Forelimb muscle (tissue), 1 donor: Measurements from ENCODE around the gene BCL7B. TPM values are rescaled to one million over a fixed set of nuclear protein-coding genes. Genes with fewer than 3 reads are reported as not detected.
"Not testable (repeated sequence)": the region's sequence is repeated elsewhere in the genome, so short reads cannot be mapped to it uniquely, and the experiment has no call there.

Experiments used
- DNase-seq: peaks from one replicate; pipeline ENCODE4 v3.0.0-alpha.2; 2013; ENCODE audit warnings: low read depth
- polyA plus RNA-seq: library from polyadenylated mRNA; unstranded; fragments of 120-200 nt; gene quantifications from one replicate; pipeline ENCODE4 v1.2.1, GENCODE V29; 2013; ENCODE audit not compliant: insufficient read length

The BCL7B gene
- polyA plus RNA-seq, 1 donor = 38.4 TPM

DNA sequence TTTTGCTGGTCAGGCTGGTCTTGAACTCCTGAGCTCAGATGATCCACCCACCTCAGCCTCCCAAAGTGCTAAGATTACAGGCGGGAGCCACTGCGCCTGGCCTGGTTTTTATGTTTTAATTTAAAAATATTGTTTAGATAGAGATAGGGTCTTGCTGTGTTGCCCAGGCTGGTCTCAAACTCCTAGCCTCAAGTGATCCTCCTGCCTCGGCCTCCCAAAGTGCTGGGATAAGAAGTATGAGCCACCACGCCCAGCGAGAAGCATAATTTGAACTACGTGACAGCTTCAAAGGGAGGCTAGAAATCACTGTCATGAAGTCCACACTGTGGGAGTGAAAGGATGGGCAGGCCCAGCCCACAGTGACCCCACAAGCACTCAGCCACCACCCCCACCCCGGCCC lies 21.6 kb downstream of the BCL7B start:
- DNase-seq = not testable (repeated sequence)

DNA sequence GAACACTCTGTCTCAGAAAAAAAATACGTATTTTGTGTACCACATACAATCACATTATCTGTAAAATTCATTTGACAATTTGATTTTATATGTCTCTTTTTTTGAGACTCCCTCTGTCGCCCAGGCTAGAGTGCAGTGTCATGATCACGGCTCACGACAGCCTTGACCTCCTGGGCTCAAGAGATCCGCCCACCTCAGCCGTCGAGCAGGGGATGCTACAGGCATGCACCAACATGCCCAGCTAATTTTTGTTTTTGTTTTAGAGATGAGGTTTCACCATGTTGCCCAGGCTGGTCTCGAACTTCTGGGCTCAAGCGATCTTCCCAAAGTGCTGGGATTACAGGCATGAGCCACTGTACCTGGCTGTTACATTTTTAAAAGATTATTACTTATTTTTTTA lies 23.7 kb downstream of the BCL7B start:
- no peak for DNase-seq

DNA sequence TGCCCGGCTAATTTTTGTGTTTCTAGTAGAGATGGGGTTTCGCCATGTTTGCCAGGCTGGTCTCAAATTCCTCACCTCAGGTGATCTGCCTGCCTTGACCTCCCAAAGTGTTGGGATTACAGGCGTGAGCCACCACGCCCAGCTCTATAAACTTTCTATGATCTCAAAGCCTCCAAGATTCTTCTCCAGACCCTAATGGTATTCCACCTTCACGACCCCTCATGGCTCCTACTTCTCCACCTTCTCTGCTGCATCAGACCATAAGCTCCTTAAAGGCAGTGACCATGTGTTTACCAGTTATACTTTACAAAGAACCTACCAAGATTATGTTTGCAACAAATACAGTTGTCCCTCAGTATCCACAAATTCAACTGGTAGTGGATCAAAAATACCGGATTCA lies 25.3 kb downstream of the BCL7B start:
- DNase-seq = no peak

DNA sequence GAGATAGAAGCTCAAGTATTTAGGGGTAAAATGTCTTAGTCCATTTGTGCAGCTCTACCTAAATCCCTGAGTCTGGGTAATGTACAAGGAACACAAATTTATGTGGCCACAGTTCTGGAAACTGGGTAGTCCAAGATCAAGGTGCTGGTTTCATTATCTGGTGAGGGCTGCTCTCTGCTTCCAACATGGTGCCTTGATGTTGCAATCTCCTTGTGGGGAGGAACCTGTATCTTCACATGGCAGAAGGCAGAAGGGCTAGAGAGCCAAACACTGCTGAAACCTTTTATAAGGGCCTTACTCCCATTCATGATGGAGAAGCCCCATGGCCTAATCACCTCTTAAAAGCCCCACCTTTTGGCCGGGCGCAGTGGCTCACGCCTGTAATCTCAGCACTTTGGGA lies 26.7 kb downstream of the BCL7B start:
- no peak for DNase-seq

DNA sequence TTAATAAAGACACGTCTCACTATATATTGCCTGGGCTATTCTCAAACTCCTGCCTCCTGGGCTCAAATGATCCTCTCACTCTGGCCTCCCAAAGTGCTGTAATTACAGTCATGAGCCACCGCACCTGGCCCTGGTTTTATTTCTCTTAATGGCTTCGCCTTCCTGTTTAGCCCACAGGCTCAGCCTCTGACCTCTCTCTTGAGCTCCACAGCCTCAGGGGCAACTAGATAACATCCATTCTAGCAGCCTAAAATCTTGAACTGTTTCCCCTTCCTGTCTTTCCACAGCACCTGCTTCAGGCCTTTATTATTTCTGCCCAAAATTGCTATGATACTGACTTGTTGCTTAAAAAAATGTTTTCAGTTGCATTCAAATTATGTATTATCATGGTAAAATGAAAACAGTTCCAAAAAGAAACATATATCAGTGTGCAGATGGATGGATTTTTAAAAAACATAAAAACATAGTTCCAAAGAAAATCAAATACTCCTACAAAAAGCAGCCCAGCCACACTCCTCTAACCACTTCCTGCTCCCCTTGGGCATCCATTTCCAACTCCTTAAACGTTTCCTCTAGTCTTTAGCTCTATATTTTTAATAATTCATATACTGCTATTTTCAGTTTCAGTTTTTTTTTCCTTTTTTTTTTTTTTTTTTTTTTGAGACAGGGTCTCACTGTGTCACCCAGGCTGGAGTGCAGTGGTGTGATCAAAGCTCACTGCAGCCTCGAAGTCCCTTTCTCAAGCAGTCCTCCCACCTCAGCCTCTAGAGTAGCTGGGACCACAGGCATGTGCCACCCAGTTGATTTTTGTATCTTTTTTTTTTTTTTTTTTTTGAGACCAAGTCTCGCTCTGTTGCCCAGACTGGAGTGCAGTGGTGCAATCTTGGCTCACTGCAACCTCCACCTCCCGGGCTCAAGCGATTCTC lies 30.3 kb downstream of the BCL7B start:
- DNase-seq = no peak

DNA sequence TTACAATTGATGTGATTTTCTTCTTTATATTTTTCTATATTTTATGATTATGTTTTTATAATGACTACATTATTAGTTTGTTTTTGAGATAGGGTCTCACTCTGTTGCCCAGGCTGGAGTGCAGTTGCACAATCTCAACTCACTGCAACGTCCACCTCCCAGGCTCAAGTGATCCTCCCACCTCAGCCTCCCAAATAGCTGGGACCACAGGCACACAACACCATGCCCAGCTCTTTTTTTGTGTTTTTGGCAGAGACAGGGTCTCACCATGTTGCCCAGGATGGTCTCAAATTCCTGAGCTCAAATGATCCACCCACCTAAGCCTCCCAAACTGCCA lies 31.4 kb downstream of the BCL7B start:
- not testable (repeated sequence) for DNase-seq

DNA sequence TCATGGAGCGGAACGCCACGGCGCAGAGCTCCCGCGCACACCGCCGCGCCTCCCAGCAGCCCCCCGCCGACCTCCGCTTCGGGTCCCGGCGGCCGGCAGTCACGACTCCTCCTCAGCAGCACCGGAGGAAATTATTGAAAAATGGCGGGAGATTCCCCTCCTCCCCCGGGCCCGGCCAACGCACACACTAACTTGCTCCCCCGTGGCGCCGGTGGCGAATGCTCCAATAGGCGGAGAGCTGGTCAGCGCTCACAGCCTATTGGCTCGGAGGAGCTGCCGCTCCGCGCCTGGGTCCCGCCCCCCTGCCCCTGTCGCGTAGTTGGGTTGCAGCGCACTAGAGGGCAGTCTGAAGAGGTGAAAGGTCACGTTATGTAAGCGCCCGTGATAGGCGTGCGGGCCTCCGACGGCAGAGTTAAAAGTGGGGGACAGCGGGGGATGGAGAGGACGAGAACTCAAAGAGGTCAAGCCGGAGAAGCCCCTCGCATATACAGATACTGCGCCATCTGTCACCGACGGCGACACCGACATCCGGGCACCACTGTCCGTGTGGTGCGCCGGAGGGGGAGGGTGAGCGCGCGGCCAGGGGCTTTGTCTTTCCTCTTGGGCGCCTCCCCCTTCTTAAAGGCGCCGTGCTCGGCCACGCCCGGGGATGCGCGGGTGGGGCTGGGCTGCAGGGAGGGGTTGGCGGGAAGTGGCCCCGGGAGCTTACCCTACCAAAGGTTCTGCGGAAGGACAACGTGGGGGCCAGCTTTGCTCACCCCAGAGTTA lies 35.2 kb downstream of the BCL7B start, which contains the start of gene BAZ1B:
TSS of gene BAZ1B (minus strand) at position 189 of the 768 bp plus-strand sequence. CDS start 360 bp downstream, outside the sequence.
- DNase-seq = peak; percentile 93

DNA sequence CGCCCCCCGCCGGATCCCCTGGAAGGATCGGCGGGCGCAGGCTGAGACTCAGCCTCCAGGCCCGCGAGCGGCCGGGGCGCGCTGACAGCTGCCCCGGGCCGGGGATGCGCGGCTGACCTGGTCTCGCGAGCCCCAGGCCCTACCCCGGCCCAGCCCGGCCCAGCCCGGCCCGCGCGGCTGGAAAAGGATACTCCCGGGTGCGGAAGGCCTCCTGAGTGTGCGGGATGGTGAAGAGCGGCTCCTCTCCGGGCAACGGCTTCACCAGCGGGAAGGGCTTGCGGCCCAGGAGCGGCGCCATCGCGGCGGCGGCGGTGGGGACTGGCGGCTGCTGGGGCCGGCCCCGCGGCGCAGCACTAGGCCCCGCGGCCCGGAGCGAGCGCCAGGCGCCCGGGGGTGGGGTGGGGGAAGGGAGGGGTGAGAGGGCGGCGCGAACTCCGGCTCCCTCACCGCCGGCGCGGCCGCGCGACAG lies 35.8 kb downstream of the BCL7B start:
- DNase-seq = no peak

DNA sequence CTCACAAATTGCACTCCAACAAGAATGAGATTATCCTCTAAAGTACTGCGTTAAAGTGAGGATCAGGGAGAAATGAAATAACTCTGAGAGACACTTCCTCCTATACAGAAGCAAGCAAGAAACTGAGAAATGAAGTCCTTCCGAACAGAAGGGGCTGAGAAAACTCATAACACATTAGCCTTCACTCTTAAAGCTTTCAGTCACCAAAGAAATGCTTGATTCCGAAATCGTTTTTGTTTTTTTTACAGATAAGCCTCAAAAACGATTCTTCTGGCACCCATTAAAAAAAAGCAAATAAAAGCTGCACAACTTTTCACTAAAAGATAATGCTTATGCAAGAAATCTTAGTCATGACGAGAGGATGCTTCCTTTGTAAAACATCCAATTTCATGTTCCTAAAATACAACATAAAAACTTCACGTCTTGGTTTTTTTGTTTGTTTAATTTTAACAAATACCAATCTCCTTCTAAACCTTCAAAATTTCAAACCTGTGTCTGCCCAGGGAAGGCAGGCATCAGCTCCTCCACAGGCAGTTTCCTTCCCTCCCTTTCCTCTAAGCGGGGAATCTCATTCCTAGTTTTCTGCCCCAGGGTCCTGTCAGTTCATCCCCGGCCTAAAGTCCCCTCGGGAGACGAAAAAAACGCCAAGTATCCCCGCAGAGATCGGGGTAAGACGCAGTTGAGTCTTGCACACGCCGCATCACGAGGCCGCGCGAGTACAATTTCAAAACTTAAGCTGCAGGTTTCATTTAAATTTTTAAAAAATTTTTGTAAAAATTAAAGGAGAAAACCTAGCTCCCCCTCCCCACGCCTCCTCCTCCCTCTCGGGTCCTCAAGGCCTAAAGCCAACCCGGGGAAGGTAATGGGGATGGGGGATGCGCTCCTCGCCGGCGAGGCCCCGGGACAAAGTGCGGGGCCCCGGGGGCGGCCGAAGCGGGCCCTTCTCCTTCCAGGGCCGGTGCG lies 36.5 kb downstream of the BCL7B start:
- no peak for DNase-seq

DNA sequence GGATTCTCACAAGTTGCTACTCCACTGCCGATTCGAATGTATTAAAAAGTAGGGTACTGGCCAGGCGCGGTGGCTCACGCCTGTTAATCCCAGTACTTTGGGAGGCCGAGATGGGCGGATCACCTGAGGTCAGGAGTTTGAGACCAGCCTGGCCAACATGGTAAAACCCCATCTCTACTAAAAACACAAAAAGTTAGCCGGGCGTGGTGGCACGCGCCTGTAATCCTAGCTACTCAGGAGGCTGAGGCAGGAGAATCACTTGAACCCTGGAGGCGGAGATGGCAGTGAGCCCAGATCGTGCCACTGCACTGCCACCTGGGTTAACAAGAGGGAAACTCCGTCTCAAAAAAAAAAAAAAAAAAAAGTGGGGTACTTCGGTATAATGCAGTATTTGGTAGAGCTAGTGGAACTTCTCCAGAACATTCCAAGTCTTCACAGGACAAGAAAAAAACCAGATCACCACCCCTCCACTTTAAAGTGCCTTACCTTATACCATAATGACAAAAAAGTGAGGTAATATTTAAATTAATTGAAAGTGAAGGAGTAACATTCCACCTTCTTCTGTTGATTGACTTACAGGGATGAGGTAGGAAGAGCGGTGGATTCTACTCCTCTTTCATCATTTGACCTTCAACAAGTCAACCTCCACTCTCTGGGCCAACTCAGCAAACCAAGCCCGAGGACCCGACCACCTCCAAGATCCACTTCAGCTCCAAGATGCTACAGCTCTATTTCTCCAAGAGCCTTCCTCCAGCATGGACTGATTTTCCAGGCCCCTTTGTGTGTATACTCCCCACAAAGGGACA lies 37.4 kb downstream of the BCL7B start:
- DNase-seq = no peak

DNA sequence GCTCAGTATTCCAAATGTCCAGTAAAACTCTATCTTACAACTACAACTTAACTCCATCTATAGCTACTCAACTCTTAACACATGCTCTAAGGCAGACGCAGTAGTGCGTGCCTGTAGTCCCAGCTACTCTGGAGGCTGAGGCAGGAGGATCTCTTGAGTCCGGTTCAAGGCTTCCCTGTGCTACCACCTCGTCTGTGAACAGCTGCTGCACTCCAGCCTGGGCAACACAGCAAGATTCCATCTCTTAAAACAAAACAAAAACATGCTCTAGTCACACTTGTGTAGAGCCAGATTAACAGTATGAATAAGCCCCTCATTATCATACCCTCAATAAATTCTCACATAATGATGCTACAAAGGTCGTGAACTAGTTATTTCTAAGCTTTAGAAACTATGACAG lies 39.0 kb downstream of the BCL7B start:
- no peak for DNase-seq

DNA sequence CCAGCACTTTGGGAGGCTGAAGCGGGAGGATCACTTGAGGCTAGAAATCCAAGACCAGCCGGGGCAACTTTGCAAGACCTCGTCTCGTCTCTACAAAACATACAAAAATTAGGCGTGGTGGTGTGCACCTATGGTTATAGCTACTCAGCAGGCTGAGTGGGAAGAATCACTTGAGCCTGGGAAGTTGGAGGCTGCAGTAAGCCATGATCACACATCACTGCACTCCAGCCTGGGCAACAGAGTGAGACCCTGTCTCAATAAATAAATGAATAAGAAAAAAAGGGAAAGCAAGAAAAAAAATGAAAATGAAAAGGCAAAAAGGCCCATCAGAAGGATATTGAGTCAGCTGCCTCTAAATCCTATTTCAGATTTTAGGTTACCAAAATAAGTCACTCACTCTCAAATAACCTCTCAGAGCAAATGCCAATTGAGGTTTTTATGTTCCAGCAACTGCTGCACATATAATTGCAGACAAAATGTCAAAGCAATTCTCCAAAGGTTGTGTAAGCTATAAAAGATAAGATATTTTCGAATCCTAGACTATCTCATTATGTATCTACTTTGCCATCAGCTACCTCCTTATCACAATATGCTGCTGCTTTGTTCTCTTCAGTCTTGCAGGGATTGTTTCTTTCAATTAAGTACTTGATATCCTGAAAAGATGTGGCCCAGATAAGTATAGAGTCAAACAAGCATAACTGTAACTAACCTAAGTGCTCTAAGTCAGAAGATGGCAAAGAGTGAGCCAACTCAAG lies 40.1 kb downstream of the BCL7B start:
- no peak for DNase-seq

DNA sequence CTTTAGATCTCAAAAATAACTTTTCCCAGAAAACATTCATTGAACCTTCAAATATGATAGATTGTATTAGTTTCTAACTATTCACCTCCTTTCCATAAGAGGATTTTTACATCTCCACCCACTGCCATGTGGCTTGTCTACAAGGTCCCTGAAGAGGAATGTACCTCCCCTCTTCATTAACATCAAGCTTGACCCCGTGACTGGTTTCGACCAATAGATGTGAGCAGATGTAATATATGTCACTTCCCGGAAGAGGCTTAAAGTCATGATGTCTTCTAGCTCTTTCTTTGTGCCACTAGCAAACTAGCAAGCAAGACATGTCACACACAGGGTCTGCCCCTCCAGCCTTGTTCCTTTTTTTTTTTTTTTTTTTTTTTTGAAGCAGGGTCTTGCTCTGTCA lies 42.3 kb downstream of the BCL7B start:
- no peak for DNase-seq

DNA sequence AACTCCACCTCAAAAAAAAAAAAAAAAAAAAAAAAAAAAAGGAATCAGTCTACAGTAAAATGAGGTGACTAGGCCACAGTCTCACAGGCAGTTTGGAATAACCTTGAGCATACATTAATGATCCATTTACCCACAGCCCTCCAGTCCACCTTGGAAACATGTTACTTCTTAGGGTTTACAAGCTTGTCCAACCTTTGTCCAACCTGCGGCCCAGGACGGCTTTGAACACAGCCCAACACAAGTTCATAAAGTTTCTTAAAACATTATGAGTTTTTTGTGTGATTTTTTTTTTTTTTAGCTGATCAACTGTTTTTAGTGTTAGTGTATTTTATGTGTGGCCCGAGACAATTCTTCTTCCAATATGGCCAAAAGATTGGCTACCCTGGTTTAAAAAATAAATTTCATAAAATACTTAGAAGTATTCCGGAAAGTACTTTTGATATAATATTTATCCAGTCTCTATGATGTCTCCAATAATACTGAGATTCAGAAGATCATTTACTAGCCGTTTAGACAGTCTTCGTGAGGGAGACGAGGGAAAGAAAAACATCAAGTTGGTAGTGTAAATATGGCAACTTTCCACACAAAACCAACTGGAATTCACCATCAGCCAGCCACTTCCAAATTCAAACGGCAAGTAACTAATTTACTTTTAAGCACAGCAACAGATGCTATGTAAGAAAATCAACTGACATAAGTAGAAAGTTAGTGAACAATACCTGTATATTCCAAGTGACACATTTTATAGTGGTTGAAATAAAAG lies 45.3 kb downstream of the BCL7B start:
- DNase-seq = no peak

DNA sequence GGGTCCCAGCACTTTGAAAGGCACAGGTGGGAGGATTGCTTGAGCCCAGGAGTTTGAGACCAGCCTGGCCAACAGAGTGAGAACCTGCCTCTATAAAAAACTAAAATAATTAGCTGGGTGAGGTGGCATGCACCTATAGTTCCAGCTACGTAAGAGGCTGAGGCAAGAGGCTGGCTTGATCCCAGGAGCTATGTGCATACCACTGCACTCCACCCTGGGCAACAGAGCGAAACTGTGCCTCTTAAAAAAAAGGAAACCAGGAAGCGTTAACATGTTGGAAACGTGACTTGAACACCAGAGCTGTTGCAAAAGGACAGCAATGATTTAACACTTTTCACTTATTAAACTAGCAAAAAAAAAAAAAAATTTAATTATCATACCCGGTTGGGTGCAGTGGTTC lies 48.0 kb downstream of the BCL7B start:
- no peak for DNase-seq

DNA sequence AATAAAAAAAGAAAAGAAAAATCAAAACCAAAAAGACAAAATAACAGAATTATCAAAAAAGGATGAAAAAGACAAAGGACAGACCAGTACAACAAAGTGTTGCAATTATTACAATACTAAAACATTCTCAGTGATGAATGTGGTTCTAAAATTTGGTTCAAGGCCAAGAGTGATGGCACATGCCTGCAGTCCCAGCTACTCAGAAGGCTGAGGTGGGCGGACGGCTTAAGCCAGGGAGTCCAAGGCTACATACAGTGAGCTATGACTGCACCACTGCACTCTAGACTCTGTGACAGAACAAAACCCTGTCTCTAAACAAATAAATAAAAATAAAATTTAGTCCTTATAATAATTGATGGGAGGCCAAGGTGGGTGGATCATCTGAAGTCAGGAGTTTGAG lies 49.9 kb downstream of the BCL7B start:
- no peak for DNase-seq

DNA sequence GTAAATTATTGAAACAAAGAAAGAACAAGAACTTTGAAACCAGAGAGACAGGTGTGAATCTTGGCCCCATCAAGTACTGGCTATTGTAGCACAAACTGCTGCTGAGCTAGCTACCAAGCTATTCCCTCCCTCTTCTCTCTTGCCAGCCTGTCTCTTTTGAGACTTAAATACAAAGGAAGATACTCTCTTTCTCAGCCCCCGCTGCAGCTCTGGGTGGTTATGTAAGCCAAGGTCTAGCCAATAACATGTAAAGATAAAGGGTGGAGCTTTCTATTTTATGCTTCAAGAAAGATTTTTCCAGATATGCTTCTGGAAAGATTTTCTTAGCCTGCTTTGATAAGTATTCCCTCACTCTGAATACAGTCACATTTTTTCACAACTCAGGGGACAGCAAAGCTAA lies 52.6 kb downstream of the BCL7B start:
- DNase-seq = no peak

DNA sequence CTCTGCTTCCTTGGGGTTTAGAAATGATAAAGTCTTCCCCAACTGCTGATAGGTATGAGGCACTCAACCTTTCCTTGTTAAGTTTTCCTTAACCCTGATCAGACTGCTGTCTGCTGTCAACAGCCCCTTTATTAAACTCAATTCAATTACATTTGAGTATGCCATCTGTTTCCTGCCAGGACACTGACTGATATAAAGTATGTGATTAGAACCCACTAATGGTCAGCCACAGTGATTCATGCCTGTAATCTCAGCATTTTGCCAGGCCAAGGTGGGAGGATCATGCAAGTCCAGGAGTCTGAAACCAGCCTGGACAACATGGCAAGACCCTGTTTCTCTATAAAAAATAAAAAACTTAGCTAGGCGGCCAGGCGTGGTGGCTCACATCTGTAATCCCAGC lies 53.5 kb downstream of the BCL7B start:
- no peak for DNase-seq

DNA sequence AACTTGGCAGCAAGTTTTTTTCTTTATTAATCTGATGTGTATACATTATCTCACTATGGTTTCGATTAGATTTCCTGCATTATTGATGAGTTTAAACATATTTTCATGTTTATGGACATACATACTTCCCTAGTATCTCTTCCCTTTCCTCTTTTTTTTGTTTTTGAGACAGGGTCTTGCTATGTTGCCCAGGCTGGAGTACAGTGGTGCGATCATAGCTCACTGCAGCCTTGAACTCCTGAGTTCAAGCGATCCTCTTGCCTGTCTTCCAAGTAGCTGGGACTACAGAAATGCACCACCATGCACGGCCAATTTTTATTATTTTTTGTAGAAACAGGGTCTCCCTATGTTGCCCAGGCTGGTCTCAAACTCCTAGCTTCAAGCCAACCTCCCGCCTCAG lies 54.3 kb downstream of the BCL7B start:
- no peak for DNase-seq
